Liver (tissue), 9 donors: ENCODE data around the gene INPP5F. TPM values are rescaled to one million over a fixed set of nuclear protein-coding genes. Genes with fewer than 3 reads are reported as not detected.

Experiments
- DNase-seq: peaks from one replicate; pipeline ENCODE4 v3.0.0-alpha.2; 2017; ENCODE audit warnings: low spot score
- H3K27ac ChIP-seq, 2 donors: one replicate each; pipeline ENCODE4 v1.7.0; 2013; ENCODE audit warnings: inconsistent platforms in 2 of 2, low read length in 2 of 2, control low read depth in 1 of 2, low read depth in 1 of 2, mild to moderate bottlenecking in 1 of 2
- H3K27me3 ChIP-seq, 4 donors: one replicate each; pipeline versions ENCODE4 v1.6.1 to v1.7.0; 2013; ENCODE audit warnings: low read length in 3 of 4, inconsistent platforms in 1 of 4, mild to moderate bottlenecking in 1 of 4, moderate library complexity in 1 of 4; ENCODE audit not compliant: control insufficient read depth in 4 of 4, insufficient read depth in 4 of 4
- H3K36me3 ChIP-seq, 4 donors: one replicate each; pipeline versions ENCODE4 v1.6.1 to v1.7.0; 2013; ENCODE audit warnings: low read length in 3 of 4, mild to moderate bottlenecking in 3 of 4, low read depth in 1 of 4, moderate library complexity in 1 of 4; ENCODE audit not compliant: control insufficient read depth in 4 of 4, insufficient read depth in 3 of 4
- H3K4me1 ChIP-seq, 4 donors: one replicate each; pipeline versions ENCODE4 v1.6.1 to v1.7.0; 2013; ENCODE audit warnings: low read length in 3 of 4, mild to moderate bottlenecking in 3 of 4, moderate library complexity in 1 of 4; ENCODE audit not compliant: control insufficient read depth in 4 of 4, insufficient read depth in 4 of 4
- H3K4me3 ChIP-seq, 3 donors: one replicate each; pipeline versions ENCODE4 v1.6.1 to v1.7.0; 2013; ENCODE audit warnings: low read length in 3 of 3, control low read depth in 1 of 3, low read depth in 1 of 3, mild to moderate bottlenecking in 1 of 3
- H3K9ac ChIP-seq, 2 donors: one replicate each; pipeline ENCODE4 v1.7.0; 2013; ENCODE audit warnings: low read length in 2 of 2, mild to moderate bottlenecking in 2 of 2, moderate library complexity in 2 of 2, control low read depth in 1 of 2, low read depth in 1 of 2
- H3K9me3 ChIP-seq, 4 donors: one replicate each; pipeline versions ENCODE4 v1.6.1 to v1.7.0; 2013; ENCODE audit warnings: low read length in 3 of 4; ENCODE audit not compliant: control insufficient read depth in 4 of 4
- ATF3 ChIP-seq: IDR thresholded peaks from 2 replicates; pipeline ENCODE4 v1.6.1; 2016; ENCODE audit warnings: antibody characterized with exemption
- CTCF ChIP-seq: fragments of 150-350 bp; IDR thresholded peaks from 2 replicates; pipeline ENCODE4 v1.5.1; 2017; ENCODE audit warnings: improper control_type of control experiment, low read depth, low read length; ENCODE audit not compliant: missing input control
- EGR1 ChIP-seq, 2 donors: IDR thresholded peaks; 2 replicates each; pipeline ENCODE4 v1.6.1; 2016 to 2018; ENCODE audit warnings: antibody characterized with exemption in 2 of 2, low read depth in 2 of 2
- FOXA1 ChIP-seq: IDR thresholded peaks from 2 replicates; pipeline ENCODE4 v1.6.1; 2016; ENCODE audit warnings: antibody characterized with exemption
- FOXA2 ChIP-seq: IDR thresholded peaks from 2 replicates; pipeline ENCODE4 v1.6.1; 2016; ENCODE audit warnings: antibody characterized with exemption
- GABPA ChIP-seq, 2 donors: IDR thresholded peaks in 1 of 2; conservative IDR thresholded peaks in 1 of 2; 2 replicates each; pipeline ENCODE4 v1.6.1; 2016; ENCODE audit warnings: antibody characterized with exemption in 2 of 2, mild to moderate bottlenecking in 1 of 2, moderate library complexity in 1 of 2
- HNF4G ChIP-seq: IDR thresholded peaks from 2 replicates; pipeline ENCODE4 v1.6.1; 2016; ENCODE audit warnings: antibody characterized with exemption
- JUND ChIP-seq, 2 donors: IDR thresholded peaks; 2 replicates each; pipeline ENCODE4 v1.6.1; 2016; ENCODE audit warnings: antibody characterized with exemption in 2 of 2
- NR2F2 ChIP-seq: IDR thresholded peaks from 2 replicates; pipeline ENCODE4 v1.6.1; 2016; ENCODE audit warnings: antibody characterized with exemption
- RAD21 ChIP-seq, 2 donors: IDR thresholded peaks; 2 replicates each; pipeline ENCODE4 v1.6.1; 2016; ENCODE audit warnings: antibody characterized with exemption in 2 of 2, mild to moderate bottlenecking in 2 of 2
- RXRA ChIP-seq, 2 donors: IDR thresholded peaks; 2 replicates each; pipeline ENCODE4 v1.6.1; 2017 to 2018; ENCODE audit warnings: antibody characterized with exemption in 2 of 2, mild to moderate bottlenecking in 1 of 2
- TAF1 ChIP-seq: conservative IDR thresholded peaks from 2 replicates; pipeline ENCODE4 v1.6.1; 2016; ENCODE audit warnings: antibody characterized with exemption, mild to moderate bottlenecking
- YY1 ChIP-seq: IDR thresholded peaks from 2 replicates; pipeline ENCODE4 v1.6.1; 2016; ENCODE audit warnings: antibody characterized with exemption, mild to moderate bottlenecking
- WGBS: extraction: QIAGEN DNeasy Blood & Tissue Kit; methylation state at CpG from one replicate; pipeline ENCODE4 v1.1.7; 2013; 5-methylcytosine and 5-hydroxymethylcytosine counted together
- polyA plus RNA-seq, 2 donors: library from polyadenylated mRNA; stranded (reverse) in 1 of 2; unstranded in 1 of 2; fragments of 200-250 nt in 1 of 2; fragments of >200 nt in 1 of 2; fragmentation: Nextera tagmentation in 1 of 2; extraction: Ambion mirVana in 1 of 2; gene quantifications; one replicate each; pipeline versions ENCODE4 v1.2.1 to v1.2.3, GENCODE V29; 2013 to 2015
- total RNA-seq, 2 donors: library from RNA; depleted of rRNA; stranded (reverse); fragments of >200 nt; gene quantifications; one replicate each; pipeline ENCODE4 v1.2.3, GENCODE V29; 2014
- TF ChIP-seq, protein P1 (sequence below): IDR thresholded peaks from 2 replicates; pipeline ENCODE4 v1.6.1; 2016; ENCODE audit warnings: antibody characterized with exemption, mild to moderate bottlenecking
- TF ChIP-seq, protein P2 (sequence below): IDR thresholded peaks from 2 replicates; pipeline ENCODE4 v1.6.1; 2016; ENCODE audit warnings: antibody characterized with exemption
- donor health status: healthy.
- donor health status: healthy.
- donor health status: healthy.
- donor health status: healthy.
- donor health status: healthy.

INPP5F gene
- total and polyA plus RNA-seq, 4 donors: 1.1 to 8.1 (median 2.1) TPM

GRCh38 chr10:119680650-119681081, 45.2 kb upstream of the INPP5F start:
- Histone ChIP-seq H3K27me3 (no peaks in the 10 kb centered on the region), H3K27ac (no peak overlapping the region), H3K36me3 (peaks cover 5 to 18% (median 15%) of the 10 kb centered on the region in 4 donors), H3K4me3 (no peak overlapping the region), H3K9ac (no peak overlapping the region), H3K9me3 (no peaks in the 10 kb centered on the region), H3K4me1 (no peaks in the 10 kb centered on the region)
- no peak for DNase-seq
- TF ChIP-seq TAF1 (no peak), ATF3 (no peak)
- WGBS: 79% methylated on average over 9 of the region's 9 CpGs

- Histone ChIP-seq H3K27me3 (no peaks in the 10 kb centered on the region), H3K4me1 (no peaks in the 10 kb centered on the region), H3K27ac (no peak overlapping the region), H3K4me3 (peak overlapping the region in 1 of 3 donors; percentile 30), H3K9me3 (no peaks in the 10 kb centered on the region), H3K36me3 (no peaks in the 10 kb centered on the region), H3K9ac (no peak overlapping the region)
- WGBS: 24% methylated on average over 24 of the region's 24 CpGs
- TF ChIP-seq NR2F2: no peak
- TF ChIP-seq RXRA (IDR thresholded peaks at IDR 0.05): no peak
- peak; percentile 76 for TF ChIP-seq CTCF
- TF ChIP-seq JUND (IDR thresholded peaks at IDR 0.05): peak in 1 of 2 donors; percentile 40
- peak; percentile 92 to 96 for TF ChIP-seq RAD21 (IDR thresholded peaks at IDR 0.05)
- TF ChIP-seq YY1: peak; percentile 42
- peak; percentile 78 for DNase-seq
Measured at GRCh38 chr10:119686465-119687191, 39.2 kb upstream of the INPP5F start.

GRCh38 chr10:119687192-119688032, 38.4 kb upstream of the INPP5F start:
- Histone ChIP-seq H3K27me3 (no peaks in the 10 kb centered on the region), H3K9ac (no peak overlapping the region), H3K9me3 (no peaks in the 10 kb centered on the region), H3K4me1 (no peaks in the 10 kb centered on the region), H3K36me3 (no peaks in the 10 kb centered on the region), H3K27ac (no peak overlapping the region), H3K4me3 (no peak overlapping the region)
- DNase-seq: no peak
- 74% methylated on average over 10 of the region's 10 CpGs for WGBS
- TF ChIP-seq HNF4G (no peak), JUND (IDR thresholded peaks at IDR 0.05) (no peak), NR2F2 (no peak), RAD21 (IDR thresholded peaks at IDR 0.05) (no peak), EGR1 (IDR thresholded peaks at IDR 0.05; ENCODE audit: low read depth in 2 of 2) (no peak), ATF3 (no peak), FOXA1 (no peak), GABPA (IDR thresholded peaks at IDR 0.05 in 1 of 2, conservative IDR thresholded peaks at IDR 0.05 in 1 of 2) (no peak), TAF1 (no peak), FOXA2 (no peak)
- TF ChIP-seq, protein P1, sequence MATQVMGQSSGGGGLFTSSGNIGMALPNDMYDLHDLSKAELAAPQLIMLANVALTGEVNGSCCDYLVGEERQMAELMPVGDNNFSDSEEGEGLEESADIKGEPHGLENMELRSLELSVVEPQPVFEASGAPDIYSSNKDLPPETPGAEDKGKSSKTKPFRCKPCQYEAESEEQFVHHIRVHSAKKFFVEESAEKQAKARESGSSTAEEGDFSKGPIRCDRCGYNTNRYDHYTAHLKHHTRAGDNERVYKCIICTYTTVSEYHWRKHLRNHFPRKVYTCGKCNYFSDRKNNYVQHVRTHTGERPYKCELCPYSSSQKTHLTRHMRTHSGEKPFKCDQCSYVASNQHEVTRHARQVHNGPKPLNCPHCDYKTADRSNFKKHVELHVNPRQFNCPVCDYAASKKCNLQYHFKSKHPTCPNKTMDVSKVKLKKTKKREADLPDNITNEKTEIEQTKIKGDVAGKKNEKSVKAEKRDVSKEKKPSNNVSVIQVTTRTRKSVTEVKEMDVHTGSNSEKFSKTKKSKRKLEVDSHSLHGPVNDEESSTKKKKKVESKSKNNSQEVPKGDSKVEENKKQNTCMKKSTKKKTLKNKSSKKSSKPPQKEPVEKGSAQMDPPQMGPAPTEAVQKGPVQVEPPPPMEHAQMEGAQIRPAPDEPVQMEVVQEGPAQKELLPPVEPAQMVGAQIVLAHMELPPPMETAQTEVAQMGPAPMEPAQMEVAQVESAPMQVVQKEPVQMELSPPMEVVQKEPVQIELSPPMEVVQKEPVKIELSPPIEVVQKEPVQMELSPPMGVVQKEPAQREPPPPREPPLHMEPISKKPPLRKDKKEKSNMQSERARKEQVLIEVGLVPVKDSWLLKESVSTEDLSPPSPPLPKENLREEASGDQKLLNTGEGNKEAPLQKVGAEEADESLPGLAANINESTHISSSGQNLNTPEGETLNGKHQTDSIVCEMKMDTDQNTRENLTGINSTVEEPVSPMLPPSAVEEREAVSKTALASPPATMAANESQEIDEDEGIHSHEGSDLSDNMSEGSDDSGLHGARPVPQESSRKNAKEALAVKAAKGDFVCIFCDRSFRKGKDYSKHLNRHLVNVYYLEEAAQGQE: no peak
- TF ChIP-seq, protein P2, sequence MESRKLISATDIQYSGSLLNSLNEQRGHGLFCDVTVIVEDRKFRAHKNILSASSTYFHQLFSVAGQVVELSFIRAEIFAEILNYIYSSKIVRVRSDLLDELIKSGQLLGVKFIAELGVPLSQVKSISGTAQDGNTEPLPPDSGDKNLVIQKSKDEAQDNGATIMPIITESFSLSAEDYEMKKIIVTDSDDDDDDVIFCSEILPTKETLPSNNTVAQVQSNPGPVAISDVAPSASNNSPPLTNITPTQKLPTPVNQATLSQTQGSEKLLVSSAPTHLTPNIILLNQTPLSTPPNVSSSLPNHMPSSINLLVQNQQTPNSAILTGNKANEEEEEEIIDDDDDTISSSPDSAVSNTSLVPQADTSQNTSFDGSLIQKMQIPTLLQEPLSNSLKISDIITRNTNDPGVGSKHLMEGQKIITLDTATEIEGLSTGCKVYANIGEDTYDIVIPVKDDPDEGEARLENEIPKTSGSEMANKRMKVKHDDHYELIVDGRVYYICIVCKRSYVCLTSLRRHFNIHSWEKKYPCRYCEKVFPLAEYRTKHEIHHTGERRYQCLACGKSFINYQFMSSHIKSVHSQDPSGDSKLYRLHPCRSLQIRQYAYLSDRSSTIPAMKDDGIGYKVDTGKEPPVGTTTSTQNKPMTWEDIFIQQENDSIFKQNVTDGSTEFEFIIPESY: no peak
